ENCODE results near the gene PARD3B.

DNA sequence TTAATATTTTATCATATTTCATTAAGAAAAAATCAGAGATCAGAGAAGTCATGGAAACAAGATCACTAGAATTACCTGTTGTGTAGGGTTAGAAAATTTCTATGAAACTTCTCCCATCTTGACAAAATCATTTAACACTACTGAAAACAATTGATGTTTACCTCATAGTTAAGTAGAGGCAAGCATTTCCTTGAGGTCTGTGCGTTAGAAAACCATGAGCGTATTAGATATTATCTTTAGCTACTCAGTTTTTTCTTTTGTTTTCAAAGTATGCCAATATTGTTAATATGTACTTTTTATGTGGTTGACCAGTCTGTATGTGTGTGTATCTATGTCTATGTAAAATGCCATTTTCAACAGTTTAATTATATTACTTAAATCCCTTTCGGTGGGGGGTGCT, 335.7 kb downstream of the PARD3B start:
- no peak for TF ChIP-seq ZNF274 (IDR thresholded peaks at IDR 0.05; ENCODE audit: low read depth, low read length)
- TF ChIP-seq, protein P1, sequence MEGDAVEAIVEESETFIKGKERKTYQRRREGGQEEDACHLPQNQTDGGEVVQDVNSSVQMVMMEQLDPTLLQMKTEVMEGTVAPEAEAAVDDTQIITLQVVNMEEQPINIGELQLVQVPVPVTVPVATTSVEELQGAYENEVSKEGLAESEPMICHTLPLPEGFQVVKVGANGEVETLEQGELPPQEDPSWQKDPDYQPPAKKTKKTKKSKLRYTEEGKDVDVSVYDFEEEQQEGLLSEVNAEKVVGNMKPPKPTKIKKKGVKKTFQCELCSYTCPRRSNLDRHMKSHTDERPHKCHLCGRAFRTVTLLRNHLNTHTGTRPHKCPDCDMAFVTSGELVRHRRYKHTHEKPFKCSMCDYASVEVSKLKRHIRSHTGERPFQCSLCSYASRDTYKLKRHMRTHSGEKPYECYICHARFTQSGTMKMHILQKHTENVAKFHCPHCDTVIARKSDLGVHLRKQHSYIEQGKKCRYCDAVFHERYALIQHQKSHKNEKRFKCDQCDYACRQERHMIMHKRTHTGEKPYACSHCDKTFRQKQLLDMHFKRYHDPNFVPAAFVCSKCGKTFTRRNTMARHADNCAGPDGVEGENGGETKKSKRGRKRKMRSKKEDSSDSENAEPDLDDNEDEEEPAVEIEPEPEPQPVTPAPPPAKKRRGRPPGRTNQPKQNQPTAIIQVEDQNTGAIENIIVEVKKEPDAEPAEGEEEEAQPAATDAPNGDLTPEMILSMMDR (IDR thresholded peaks at IDR 0.05 in 2 of 3, conservative IDR thresholded peaks at IDR 0.05 in 1 of 3; ENCODE audit: borderline replicate concordance in 1 of 3, insufficient read depth in 1 of 3, low read depth in 2 of 3, low read length in 2 of 3) = no peak
- no peak for TF ChIP-seq POLR2A (IDR thresholded peaks at IDR 0.05; ENCODE audit: borderline replicate concordance, extremely low read depth, insufficient read depth, insufficient read length)
- no peak for TF ChIP-seq EGR1 (IDR thresholded peaks at IDR 0.05; ENCODE audit: low read depth)
- TF ChIP-seq EZH2 (IDR thresholded peaks at IDR 0.05) = no peak
- TF ChIP-seq SIN3A (IDR thresholded peaks at IDR 0.05; ENCODE audit: low read depth) = no peak
- no peak for TF ChIP-seq EZH2phosphoT487 (IDR thresholded peaks at IDR 0.05; ENCODE audit: borderline replicate concordance)
- TF ChIP-seq, protein P2, sequence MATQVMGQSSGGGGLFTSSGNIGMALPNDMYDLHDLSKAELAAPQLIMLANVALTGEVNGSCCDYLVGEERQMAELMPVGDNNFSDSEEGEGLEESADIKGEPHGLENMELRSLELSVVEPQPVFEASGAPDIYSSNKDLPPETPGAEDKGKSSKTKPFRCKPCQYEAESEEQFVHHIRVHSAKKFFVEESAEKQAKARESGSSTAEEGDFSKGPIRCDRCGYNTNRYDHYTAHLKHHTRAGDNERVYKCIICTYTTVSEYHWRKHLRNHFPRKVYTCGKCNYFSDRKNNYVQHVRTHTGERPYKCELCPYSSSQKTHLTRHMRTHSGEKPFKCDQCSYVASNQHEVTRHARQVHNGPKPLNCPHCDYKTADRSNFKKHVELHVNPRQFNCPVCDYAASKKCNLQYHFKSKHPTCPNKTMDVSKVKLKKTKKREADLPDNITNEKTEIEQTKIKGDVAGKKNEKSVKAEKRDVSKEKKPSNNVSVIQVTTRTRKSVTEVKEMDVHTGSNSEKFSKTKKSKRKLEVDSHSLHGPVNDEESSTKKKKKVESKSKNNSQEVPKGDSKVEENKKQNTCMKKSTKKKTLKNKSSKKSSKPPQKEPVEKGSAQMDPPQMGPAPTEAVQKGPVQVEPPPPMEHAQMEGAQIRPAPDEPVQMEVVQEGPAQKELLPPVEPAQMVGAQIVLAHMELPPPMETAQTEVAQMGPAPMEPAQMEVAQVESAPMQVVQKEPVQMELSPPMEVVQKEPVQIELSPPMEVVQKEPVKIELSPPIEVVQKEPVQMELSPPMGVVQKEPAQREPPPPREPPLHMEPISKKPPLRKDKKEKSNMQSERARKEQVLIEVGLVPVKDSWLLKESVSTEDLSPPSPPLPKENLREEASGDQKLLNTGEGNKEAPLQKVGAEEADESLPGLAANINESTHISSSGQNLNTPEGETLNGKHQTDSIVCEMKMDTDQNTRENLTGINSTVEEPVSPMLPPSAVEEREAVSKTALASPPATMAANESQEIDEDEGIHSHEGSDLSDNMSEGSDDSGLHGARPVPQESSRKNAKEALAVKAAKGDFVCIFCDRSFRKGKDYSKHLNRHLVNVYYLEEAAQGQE (IDR thresholded peaks at IDR 0.05; ENCODE audit: low read depth) = no peak
- TF ChIP-seq YY1 (IDR thresholded peaks at IDR 0.05; ENCODE audit: extremely low read depth, insufficient replicate concordance, low read depth, low read length) = no peak
- TF ChIP-seq, protein P3, sequence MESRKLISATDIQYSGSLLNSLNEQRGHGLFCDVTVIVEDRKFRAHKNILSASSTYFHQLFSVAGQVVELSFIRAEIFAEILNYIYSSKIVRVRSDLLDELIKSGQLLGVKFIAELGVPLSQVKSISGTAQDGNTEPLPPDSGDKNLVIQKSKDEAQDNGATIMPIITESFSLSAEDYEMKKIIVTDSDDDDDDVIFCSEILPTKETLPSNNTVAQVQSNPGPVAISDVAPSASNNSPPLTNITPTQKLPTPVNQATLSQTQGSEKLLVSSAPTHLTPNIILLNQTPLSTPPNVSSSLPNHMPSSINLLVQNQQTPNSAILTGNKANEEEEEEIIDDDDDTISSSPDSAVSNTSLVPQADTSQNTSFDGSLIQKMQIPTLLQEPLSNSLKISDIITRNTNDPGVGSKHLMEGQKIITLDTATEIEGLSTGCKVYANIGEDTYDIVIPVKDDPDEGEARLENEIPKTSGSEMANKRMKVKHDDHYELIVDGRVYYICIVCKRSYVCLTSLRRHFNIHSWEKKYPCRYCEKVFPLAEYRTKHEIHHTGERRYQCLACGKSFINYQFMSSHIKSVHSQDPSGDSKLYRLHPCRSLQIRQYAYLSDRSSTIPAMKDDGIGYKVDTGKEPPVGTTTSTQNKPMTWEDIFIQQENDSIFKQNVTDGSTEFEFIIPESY (IDR thresholded peaks at IDR 0.05; ENCODE audit: extremely low read depth, insufficient replicate concordance, low read length) = no peak
- TF ChIP-seq POLR2AphosphoS5 (IDR thresholded peaks at IDR 0.05; ENCODE audit: low read depth, low read length) = no peak
- TF ChIP-seq RAD21 (IDR thresholded peaks at IDR 0.05; ENCODE audit: low read depth) = no peak
- TF ChIP-seq, protein P4, sequence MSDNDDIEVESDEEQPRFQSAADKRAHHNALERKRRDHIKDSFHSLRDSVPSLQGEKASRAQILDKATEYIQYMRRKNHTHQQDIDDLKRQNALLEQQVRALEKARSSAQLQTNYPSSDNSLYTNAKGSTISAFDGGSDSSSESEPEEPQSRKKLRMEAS (IDR thresholded peaks at IDR 0.05) = no peak
- no peak for TF ChIP-seq JUND (IDR thresholded peaks at IDR 0.05)
